ENCODE data around the gene KIF4A.

KIF4A gene

GRCh38 chrX:70402721-70403120 lies 112.8 kb downstream of the KIF4A start:
- Mint-ChIP-seq H3K4me3 (no peak overlapping the region), H3K4me1 (no peaks in the 10 kb centered on the region), H3K27ac (no peak overlapping the region), H3K36me3 (no peaks in the 10 kb centered on the region), H3K9me3 (no peaks in the 10 kb centered on the region)
- no peak for DNase-seq (ENCODE audit: low spot score in 2 of 2)
- ATAC-seq, result no peak

GRCh38 chrX:70405003-70405402 lies 115.1 kb downstream of the KIF4A start:
- Mint-ChIP-seq H3K9me3 (no peaks in the 10 kb centered on the region), H3K4me1 (no peaks in the 10 kb centered on the region), H3K27ac (no peak overlapping the region), H3K4me3 (no peak overlapping the region), H3K36me3 (no peaks in the 10 kb centered on the region)
- no peak for ATAC-seq
- DNase-seq (ENCODE audit: low spot score in 2 of 2), result no peak

DNA sequence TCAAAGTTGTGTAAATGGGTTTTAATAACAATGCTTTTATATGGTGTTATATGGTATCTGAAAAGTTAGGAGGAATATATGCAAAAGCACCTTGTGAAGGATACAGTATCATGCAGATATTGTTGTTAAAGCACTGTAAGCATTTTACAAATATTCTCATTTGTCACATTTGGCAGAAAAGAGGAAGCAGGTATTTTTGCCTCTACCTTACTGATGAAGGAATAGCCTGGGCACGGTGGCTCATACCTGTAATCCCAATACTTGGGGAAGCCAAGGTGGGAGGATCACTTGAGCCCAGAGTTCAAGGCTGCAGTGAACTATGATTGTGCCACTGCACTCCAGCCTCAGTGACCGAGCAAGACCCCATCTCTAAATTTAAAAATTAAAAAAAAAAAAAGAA lies 121.0 kb downstream of the KIF4A start:
- Mint-ChIP-seq H3K4me3 (no peak overlapping the region), H3K4me1 (no peaks in the 10 kb centered on the region)
- no peak for ATAC-seq

GRCh38 chrX:70411475-70411874 lies 121.6 kb downstream of the KIF4A start:
- no peak overlapping the region for H3K27ac Mint-ChIP-seq
- no peak overlapping the region for H3K4me3 Mint-ChIP-seq
- no peaks in the 10 kb centered on the region for H3K4me1 Mint-ChIP-seq
- no peaks in the 10 kb centered on the region for H3K9me3 Mint-ChIP-seq
- DNase-seq (ENCODE audit: low spot score in 2 of 2) (no peak), ATAC-seq (no peak)
- H3K36me3 Mint-ChIP-seq, result no peaks in the 10 kb centered on the region

More for the DNA sequence above, 121.0 kb downstream of the KIF4A start:
- Mint-ChIP-seq H3K27ac (no peak overlapping the region), H3K9me3 (no peaks in the 10 kb centered on the region), H3K36me3 (no peaks in the 10 kb centered on the region)
- no peak for DNase-seq (ENCODE audit: low spot score in 2 of 2)

- H3K9me3 Mint-ChIP-seq, result no peaks in the 10 kb centered on the region
These were observed 131.7 kb downstream of the KIF4A start for GRCh38 chrX:70421618-70422017.

DNA sequence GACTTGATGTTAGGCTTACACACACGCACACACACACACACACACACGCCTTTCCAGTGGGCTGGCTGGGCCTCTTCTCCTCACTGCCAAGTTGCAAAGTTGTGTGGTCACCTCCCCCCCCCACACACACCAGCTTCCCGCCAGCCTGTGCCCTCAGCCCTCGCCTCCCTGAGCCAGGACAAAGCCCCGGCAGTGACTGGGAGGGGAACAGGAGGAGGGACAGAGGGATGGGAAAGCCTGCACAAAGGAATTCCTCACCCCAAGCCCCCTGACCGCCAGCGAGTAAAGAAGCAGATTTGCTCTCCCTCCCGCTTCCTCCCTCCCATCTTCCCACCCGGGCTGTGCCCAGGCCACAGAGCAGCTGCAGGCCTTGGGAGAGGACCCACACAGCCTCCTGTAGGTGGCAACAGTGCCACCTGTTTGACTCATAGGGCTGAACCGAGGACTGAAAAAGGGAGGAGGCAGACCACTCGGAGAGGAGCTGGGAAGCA lies 133.0 kb downstream of the KIF4A start, which contains the start of gene GDPD2:
TSS of gene GDPD2 (plus strand) at position 464 of the 491 bp plus-strand sequence. CDS start 1,671 bp downstream, outside the sequence.
- Mint-ChIP-seq H3K36me3 (no peaks in the 10 kb centered on the region), H3K4me3 (no peak within 1 kb of the TSS), H3K4me1 (no peaks in the 10 kb centered on the region), H3K9me3 (no peaks in the 10 kb centered on the region), H3K27ac (no peak within 1 kb of the TSS)
- ATAC-seq (no peak), DNase-seq (ENCODE audit: low spot score in 2 of 2) (no peak)

More at GRCh38 chrX:70421618-70422017, 131.7 kb downstream of the KIF4A start:
- no peaks in the 10 kb centered on the region for H3K36me3 Mint-ChIP-seq
- no peaks in the 10 kb centered on the region for H3K4me1 Mint-ChIP-seq
- no peak overlapping the region for H3K4me3 Mint-ChIP-seq
- no peak for DNase-seq (ENCODE audit: low spot score in 2 of 2)
- ATAC-seq, result no peak
- H3K27ac Mint-ChIP-seq, result no peak overlapping the region

- no peaks in the 10 kb centered on the region for H3K36me3 Mint-ChIP-seq
- H3K27ac Mint-ChIP-seq, result no peak overlapping the region
These were observed 134.2 kb downstream of the KIF4A start for GRCh38 chrX:70423936-70424675.

DNA sequence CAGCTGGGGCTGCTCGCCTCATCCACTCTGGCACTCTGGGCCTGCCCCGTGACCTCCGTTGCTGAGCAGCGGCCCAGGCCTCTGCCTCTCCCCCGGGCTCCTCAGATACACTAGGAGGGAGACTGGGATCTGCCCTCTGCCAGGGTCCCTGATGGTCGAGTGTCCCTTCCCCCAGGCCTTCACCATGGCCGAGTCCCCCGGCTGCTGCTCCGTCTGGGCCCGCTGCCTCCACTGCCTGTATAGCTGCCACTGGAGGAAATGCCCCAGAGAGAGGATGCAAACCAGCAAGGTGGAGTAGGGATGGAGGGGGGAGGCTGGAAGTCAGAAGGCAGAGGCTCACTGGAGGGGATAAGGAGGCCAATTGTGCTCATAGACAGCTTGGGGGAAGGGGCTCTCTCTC lies 134.9 kb downstream of the KIF4A start:
- no peaks in the 10 kb centered on the region for H3K4me1 Mint-ChIP-seq
- no peaks in the 10 kb centered on the region for H3K9me3 Mint-ChIP-seq
- no peak overlapping the region for H3K4me3 Mint-ChIP-seq
- H3K27ac Mint-ChIP-seq, result no peak overlapping the region
- H3K36me3 Mint-ChIP-seq, result no peaks in the 10 kb centered on the region
- no peak for DNase-seq (ENCODE audit: low spot score in 2 of 2)
- no peak for ATAC-seq

More at GRCh38 chrX:70423936-70424675, 134.2 kb downstream of the KIF4A start:
- no peaks in the 10 kb centered on the region for H3K9me3 Mint-ChIP-seq
- no peak for DNase-seq (ENCODE audit: low spot score in 2 of 2)
- H3K4me1 Mint-ChIP-seq, result no peaks in the 10 kb centered on the region
- H3K4me3 Mint-ChIP-seq, result no peak overlapping the region
- no peak for ATAC-seq

DNA sequence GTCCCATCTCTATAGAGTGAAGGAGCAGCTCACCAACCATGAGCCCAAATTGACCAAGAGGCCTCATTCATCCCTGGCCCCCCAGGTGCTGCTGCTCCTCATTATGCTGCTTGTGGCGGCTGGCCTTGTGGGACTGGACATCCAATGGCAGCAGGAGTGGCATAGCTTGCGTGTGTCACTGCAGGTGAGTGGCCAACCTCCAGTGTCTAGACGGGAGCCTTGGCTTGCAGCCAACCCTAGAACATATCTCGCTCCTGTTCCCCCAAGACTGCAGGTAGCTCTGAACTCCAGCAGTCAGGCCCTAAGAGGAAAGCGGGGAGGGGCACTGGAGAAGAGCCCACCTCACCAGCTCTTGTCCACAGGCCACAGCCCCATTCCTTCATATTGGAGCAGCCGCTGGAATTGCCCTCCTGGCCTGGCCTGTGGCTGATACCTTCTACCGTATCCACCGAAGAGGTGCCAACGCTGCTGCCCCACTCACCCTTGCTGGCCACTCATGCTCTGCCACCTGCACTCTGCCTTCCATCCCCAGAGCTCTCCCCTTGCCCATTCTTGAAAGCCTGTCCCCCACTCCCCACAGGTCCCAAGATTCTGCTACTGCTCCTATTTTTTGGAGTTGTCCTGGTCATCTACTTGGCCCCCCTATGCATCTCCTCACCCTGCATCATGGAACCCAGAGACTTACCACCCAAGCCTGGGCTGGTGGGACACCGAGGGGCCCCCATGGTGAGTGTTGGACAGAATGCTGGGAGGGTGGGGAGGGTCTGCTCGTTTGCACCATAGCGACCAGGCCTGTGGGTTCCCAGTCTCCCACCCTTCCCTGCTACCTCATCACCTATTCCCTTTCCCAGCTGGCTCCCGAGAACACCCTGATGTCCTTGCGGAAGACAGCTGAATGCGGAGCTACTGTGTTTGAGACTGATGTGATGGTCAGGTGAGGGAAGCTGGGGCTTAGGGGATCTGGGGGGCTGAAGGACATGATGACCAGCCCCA lies 136.7 kb downstream of the KIF4A start:
- Mint-ChIP-seq H3K4me1 (no peaks in the 10 kb centered on the region), H3K36me3 (no peaks in the 10 kb centered on the region), H3K27ac (no peak overlapping the region), H3K9me3 (no peaks in the 10 kb centered on the region), H3K4me3 (no peak overlapping the region)
- no peak for ATAC-seq
- no peak for DNase-seq (ENCODE audit: low spot score in 2 of 2)

GRCh38 chrX:70427365-70427764 lies 137.5 kb downstream of the KIF4A start:
- no peak for ATAC-seq
- Mint-ChIP-seq H3K9me3 (no peaks in the 10 kb centered on the region), H3K4me1 (no peaks in the 10 kb centered on the region)

DNA sequence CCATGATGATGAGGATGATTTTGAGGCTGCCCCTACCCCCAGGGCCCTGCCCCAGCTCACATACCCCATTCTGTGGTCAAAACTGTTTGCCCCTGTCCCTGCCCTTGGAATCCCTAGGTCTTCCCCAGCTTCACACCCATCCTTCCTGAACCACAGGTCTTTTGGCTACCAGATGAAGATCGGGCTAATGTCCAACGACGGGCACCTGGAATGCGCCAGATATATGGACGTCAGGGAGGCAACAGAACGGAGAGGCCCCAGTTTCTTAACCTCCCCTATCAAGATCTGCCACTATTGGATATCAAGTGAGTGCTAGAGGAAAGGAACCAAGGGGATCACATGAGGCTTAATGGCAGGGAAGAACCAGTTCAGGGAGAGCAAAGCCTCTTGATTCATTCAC lies 139.9 kb downstream of the KIF4A start:
- H3K27ac Mint-ChIP-seq, result no peak overlapping the region
- peaks cover 6% of the 10 kb centered on the region for H3K36me3 Mint-ChIP-seq
- H3K4me3 Mint-ChIP-seq, result no peak overlapping the region
- no peaks in the 10 kb centered on the region for H3K9me3 Mint-ChIP-seq
- no peak for ATAC-seq
- no peak for DNase-seq (ENCODE audit: low spot score in 2 of 2)
- peaks cover 1% of the 10 kb centered on the region for H3K4me1 Mint-ChIP-seq

More at GRCh38 chrX:70427365-70427764, 137.5 kb downstream of the KIF4A start:
- DNase-seq (ENCODE audit: low spot score in 2 of 2), result no peak
- Mint-ChIP-seq H3K4me3 (no peak overlapping the region), H3K36me3 (no peaks in the 10 kb centered on the region), H3K27ac (no peak overlapping the region)

DNA sequence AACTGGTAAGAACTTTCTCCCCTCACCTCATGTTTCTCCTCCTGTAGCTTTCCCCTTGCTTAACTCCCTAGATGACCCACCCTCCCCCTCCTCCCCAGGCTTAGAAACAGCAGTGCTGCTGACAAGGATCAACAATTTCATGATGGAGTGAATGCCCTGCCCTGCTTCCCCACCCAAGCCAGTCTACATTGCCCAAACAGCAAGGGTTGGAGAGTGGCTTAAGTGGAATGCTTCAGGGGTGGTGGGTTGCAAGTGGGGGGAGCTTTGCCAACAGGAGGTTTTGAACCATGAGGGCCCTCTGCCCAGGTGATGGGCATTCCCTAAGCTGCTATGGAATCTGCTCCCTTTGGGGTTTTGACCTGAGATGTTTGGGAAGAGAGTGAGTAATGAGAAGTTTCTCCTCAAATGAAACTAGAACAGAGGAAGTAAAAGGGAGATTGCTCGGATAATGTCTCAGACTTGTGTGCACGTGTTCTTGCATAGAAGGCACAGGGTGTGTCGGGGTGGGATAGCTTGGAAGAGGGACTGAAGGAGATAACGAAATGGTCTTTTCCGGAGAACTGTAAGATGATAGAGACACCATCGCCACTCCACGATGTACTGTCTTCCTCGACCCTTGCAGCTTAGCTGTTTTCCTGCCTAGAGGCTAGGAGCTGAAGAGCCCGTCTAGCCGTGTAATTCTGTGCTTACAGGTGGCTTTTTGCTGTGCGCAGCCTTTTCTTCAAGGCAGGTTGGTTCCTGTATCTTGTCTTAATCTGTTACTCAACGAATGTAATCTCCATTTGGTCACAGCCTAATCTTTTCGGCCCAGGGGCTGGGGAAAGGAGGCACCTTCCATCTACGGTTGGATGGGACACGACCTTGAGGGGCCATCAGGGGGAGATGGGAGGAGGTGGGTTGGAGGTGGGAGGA lies 143.3 kb downstream of the KIF4A start:
- Mint-ChIP-seq H3K36me3 (peaks cover 6% of the 10 kb centered on the region), H3K4me3 (peak overlapping the region; percentile 85), H3K27ac (peak overlapping the region; percentile 91), H3K4me1 (peaks cover 17% of the 10 kb centered on the region), H3K9me3 (no peaks in the 10 kb centered on the region)
- no peak for ATAC-seq
- DNase-seq (ENCODE audit: low spot score in 2 of 2), result no peak

DNA sequence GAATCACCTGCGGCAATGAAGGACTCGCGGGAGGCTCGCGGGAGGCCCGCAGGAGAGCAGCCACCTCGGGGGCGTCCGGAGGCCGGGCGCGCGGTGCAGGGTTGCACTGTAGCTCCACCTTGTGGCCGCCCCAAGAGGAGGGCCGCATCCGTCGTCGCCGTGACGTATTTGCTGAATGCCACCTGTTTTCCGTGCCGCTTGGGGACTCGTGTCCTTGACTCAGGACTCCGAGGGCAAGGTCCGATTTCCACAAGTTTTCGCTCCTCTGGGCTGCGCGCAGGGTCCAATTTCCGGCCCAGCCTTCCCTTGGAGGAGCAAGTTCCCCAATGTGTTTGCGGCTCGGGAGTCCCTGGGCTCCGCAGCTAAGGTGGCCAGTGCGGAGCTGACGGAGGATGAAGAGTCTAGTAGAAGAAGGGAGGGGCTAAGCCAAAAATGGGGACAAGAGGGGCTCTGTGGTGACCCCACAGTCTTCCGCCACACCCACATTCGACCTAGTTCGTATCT lies 144.0 kb downstream of the KIF4A start:
- H3K4me3 Mint-ChIP-seq, result peak overlapping the region; percentile 85
- DNase-seq (ENCODE audit: low spot score in 2 of 2) (peak; percentile 57 to 82), ATAC-seq (peak; percentile 82)
- peaks cover 8% of the 10 kb centered on the region for H3K36me3 Mint-ChIP-seq
- H3K4me1 Mint-ChIP-seq, result peaks cover 24% of the 10 kb centered on the region
- H3K9me3 Mint-ChIP-seq, result no peaks in the 10 kb centered on the region
- peak overlapping the region; percentile 91 for H3K27ac Mint-ChIP-seq

GRCh38 chrX:70434352-70434866 lies 144.5 kb downstream of the KIF4A start:
- Mint-ChIP-seq H3K36me3 (peaks cover 12% of the 10 kb centered on the region), H3K27ac (peak overlapping the region; percentile 91), H3K9me3 (no peaks in the 10 kb centered on the region), H3K4me1 (peaks cover 29% of the 10 kb centered on the region), H3K4me3 (peak overlapping the region; percentile 85)
- ATAC-seq (peak; percentile 75), DNase-seq (ENCODE audit: low spot score in 2 of 2) (peak; percentile 24 to 69)
